Measurements from ENCODE around the gene SLC37A1. TPM values are rescaled to one million over a fixed set of nuclear protein-coding genes. Genes with fewer than 3 reads are reported as not detected.
A peak's percentile ranks its signal among the peaks of the same experiment; 100 is the strongest.

Gene SLC37A1
- total RNA-seq, 2 donors from 2014 or later, result 22.7 to 47.0 TPM

- Histone ChIP-seq H3K27me3 (ENCODE audit: control insufficient read depth, insufficient read depth, low read length, poor library complexity, severe bottlenecking) (no peaks in the 10 kb centered on the region), H3K9ac (ENCODE audit: extremely low read depth, low read length, poor library complexity, severe bottlenecking) (no peak overlapping the region), H3K4me3 (ENCODE audit: low read length) (no peak overlapping the region), H3K9me3 (ENCODE audit: control insufficient read depth, low read length) (no peaks in the 10 kb centered on the region), H3K27ac (ENCODE audit: low read depth, low read length) (no peak overlapping the region), H3K36me3 (ENCODE audit: control insufficient read depth, insufficient read depth, low read length) (peaks cover 5% of the 10 kb centered on the region), H3K4me1 (ENCODE audit: control insufficient read depth, insufficient read depth, low read length) (no peaks in the 10 kb centered on the region)
- Mint-ChIP-seq H3K27me3 (ENCODE audit: insufficient read depth) (no peaks in the 10 kb centered on the region), H3K4me1 (no peaks in the 10 kb centered on the region), H3K9me3 (peaks cover 7% of the 10 kb centered on the region), H3K4me3 (no peak overlapping the region), H3K27ac (no peak overlapping the region), H3K36me3 (ENCODE audit: low read depth) (peaks cover 67% of the 10 kb centered on the region)
- 80 to 95% methylated on average over 1 to 3 of the region's 3 CpGs for WGBS, 2 experiments (ENCODE audit: insufficient coverage in 1 of 2, insufficient read length in 1 of 2)
- no peak for TF ChIP-seq CTCF (conservative IDR thresholded peaks at IDR 0.05)
- DNase-seq, result no peak
Observed at GRCh38 chr21:42550817-42551216, 37.2 kb downstream of the SLC37A1 start.

- TF ChIP-seq CTCF (conservative IDR thresholded peaks at IDR 0.05), result no peak
- Mint-ChIP-seq H3K27me3 (ENCODE audit: insufficient read depth) (no peaks in the 10 kb centered on the region), H3K4me3 (no peak overlapping the region), H3K4me1 (no peaks in the 10 kb centered on the region), H3K9me3 (peaks cover 7% of the 10 kb centered on the region), H3K27ac (no peak overlapping the region), H3K36me3 (ENCODE audit: low read depth) (peaks cover 62% of the 10 kb centered on the region)
- 91 to 93% methylated on average over 10 to 13 of the region's 13 CpGs for WGBS, 2 experiments (ENCODE audit: insufficient coverage in 1 of 2, insufficient read length in 1 of 2)
- H3K4me3 ChIP-seq (ENCODE audit: low read length), result no peak overlapping the region
- DNase-seq, result peak; percentile 19
- H3K9ac ChIP-seq (ENCODE audit: extremely low read depth, low read length, poor library complexity, severe bottlenecking), result no peak overlapping the region
- H3K27me3 ChIP-seq (ENCODE audit: control insufficient read depth, insufficient read depth, low read length, poor library complexity, severe bottlenecking), result no peaks in the 10 kb centered on the region
- no peaks in the 10 kb centered on the region for H3K4me1 ChIP-seq (ENCODE audit: control insufficient read depth, insufficient read depth, low read length)
- H3K36me3 ChIP-seq (ENCODE audit: control insufficient read depth, insufficient read depth, low read length), result no peaks in the 10 kb centered on the region
- no peak overlapping the region for H3K27ac ChIP-seq (ENCODE audit: low read depth, low read length)
- H3K9me3 ChIP-seq (ENCODE audit: control insufficient read depth, low read length), result no peaks in the 10 kb centered on the region
Observed at GRCh38 chr21:42552407-42553336, 39.0 kb downstream of the SLC37A1 start.

GRCh38 chr21:42553435-42553834 lies 39.8 kb downstream of the SLC37A1 start:
- no peak overlapping the region for H3K9ac ChIP-seq (ENCODE audit: extremely low read depth, low read length, poor library complexity, severe bottlenecking)

More at GRCh38 chr21:42553435-42553834, 39.8 kb downstream of the SLC37A1 start:
- Histone ChIP-seq H3K27ac (ENCODE audit: low read depth, low read length) (no peak overlapping the region), H3K4me1 (ENCODE audit: control insufficient read depth, insufficient read depth, low read length) (no peaks in the 10 kb centered on the region), H3K27me3 (ENCODE audit: control insufficient read depth, insufficient read depth, low read length, poor library complexity, severe bottlenecking) (no peaks in the 10 kb centered on the region), H3K4me3 (ENCODE audit: low read length) (no peak overlapping the region), H3K36me3 (ENCODE audit: control insufficient read depth, insufficient read depth, low read length) (no peaks in the 10 kb centered on the region), H3K9me3 (ENCODE audit: control insufficient read depth, low read length) (no peaks in the 10 kb centered on the region)
- TF ChIP-seq CTCF (conservative IDR thresholded peaks at IDR 0.05), result no peak
- peaks cover 61% of the 10 kb centered on the region for H3K36me3 Mint-ChIP-seq (ENCODE audit: low read depth)
- WGBS, 2 experiments (ENCODE audit: insufficient coverage in 1 of 2, insufficient read length in 1 of 2), result 67 to 79% methylated on average over 1 to 3 of the region's 3 CpGs
- H3K4me3 Mint-ChIP-seq, result no peak overlapping the region
- no peaks in the 10 kb centered on the region for H3K27me3 Mint-ChIP-seq (ENCODE audit: insufficient read depth)
- DNase-seq, result no peak
- H3K27ac Mint-ChIP-seq, result no peak overlapping the region
- H3K9me3 Mint-ChIP-seq, result peaks cover 7% of the 10 kb centered on the region
- no peaks in the 10 kb centered on the region for H3K4me1 Mint-ChIP-seq
